Adipocyte (in vitro differentiated cells): ENCODE results near the gene ZSCAN23.
"Not testable (repeated sequence)": the region's sequence is repeated elsewhere in the genome, so short reads cannot be mapped to it uniquely, and the experiment has no call there.

Experiments
- DNase-seq: peaks from one replicate; pipeline ENCODE4 v3.0.0-alpha.2; 2015; ENCODE audit warnings: low read depth
- H3K27me3 ChIP-seq: replicated peaks from 2 replicates; pipeline ENCODE4 v1.7.0; 2013; ENCODE audit warnings: mild to moderate bottlenecking, low read length, moderate library complexity; ENCODE audit not compliant: control insufficient read depth, insufficient read depth
- H3K36me3 ChIP-seq: 2 replicates; pipeline ENCODE4 v1.7.0; 2013; ENCODE audit warnings: low read length, mild to moderate bottlenecking, moderate library complexity; ENCODE audit not compliant: control insufficient read depth, insufficient read depth, severe bottlenecking
- H3K4me1 ChIP-seq: 2 replicates; pipeline ENCODE4 v1.7.0; 2013; ENCODE audit warnings: mild to moderate bottlenecking, low read length, moderate library complexity; ENCODE audit not compliant: control insufficient read depth, insufficient read depth
- H3K4me3 ChIP-seq: 2 replicates; pipeline ENCODE4 v1.7.0; 2013; ENCODE audit warnings: mild to moderate bottlenecking, low read length, moderate library complexity
- H3K9ac ChIP-seq: 2 replicates; pipeline ENCODE4 v1.7.0; 2013; ENCODE audit warnings: mild to moderate bottlenecking, low read length, moderate library complexity
- H3K9me3 ChIP-seq: 2 replicates; pipeline ENCODE4 v1.7.0; 2013; ENCODE audit warnings: mild to moderate bottlenecking, low read length, moderate library complexity; ENCODE audit not compliant: control insufficient read depth

The ZSCAN23 gene

DNA sequence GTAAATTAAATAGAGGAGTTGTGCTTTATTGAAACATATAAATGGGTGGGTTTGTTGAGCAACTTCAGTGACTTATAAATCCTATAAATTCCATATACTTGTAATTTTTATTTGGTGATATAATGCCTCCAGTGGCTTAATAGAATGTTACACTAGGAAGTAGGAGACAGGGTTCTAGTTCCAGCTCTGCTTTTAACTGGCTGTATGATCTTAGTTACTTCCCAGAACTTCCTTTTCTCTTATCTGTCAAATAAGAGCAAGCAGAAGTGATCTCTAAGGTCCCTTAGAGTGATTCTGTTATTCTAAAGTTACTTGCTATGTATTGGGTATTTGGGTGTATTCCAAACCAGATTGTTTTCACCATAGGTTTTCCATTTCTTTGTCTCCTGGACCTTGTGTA, 10.2 kb downstream of the ZSCAN23 start:
- H3K4me1 ChIP-seq: no peaks in the 10 kb centered on the region
- no peak overlapping the region for H3K9ac ChIP-seq
- no peaks in the 10 kb centered on the region for H3K9me3 ChIP-seq
- no peak for DNase-seq
- H3K36me3 ChIP-seq: peaks cover 4% of the 10 kb centered on the region
- H3K27me3 ChIP-seq: no peaks in the 10 kb centered on the region
- H3K4me3 ChIP-seq: no peak overlapping the region

- no peak overlapping the region for H3K4me3 ChIP-seq
- H3K4me1 ChIP-seq: no peaks in the 10 kb centered on the region
- H3K9ac ChIP-seq: no peak overlapping the region
- no peaks in the 10 kb centered on the region for H3K27me3 ChIP-seq
- H3K36me3 ChIP-seq: no peaks in the 10 kb centered on the region
- no peak for DNase-seq
- H3K9me3 ChIP-seq: no peaks in the 10 kb centered on the region
These were observed 13.5 kb downstream of the ZSCAN23 start for GRCh38 chr6:28429781-28430180.

DNA sequence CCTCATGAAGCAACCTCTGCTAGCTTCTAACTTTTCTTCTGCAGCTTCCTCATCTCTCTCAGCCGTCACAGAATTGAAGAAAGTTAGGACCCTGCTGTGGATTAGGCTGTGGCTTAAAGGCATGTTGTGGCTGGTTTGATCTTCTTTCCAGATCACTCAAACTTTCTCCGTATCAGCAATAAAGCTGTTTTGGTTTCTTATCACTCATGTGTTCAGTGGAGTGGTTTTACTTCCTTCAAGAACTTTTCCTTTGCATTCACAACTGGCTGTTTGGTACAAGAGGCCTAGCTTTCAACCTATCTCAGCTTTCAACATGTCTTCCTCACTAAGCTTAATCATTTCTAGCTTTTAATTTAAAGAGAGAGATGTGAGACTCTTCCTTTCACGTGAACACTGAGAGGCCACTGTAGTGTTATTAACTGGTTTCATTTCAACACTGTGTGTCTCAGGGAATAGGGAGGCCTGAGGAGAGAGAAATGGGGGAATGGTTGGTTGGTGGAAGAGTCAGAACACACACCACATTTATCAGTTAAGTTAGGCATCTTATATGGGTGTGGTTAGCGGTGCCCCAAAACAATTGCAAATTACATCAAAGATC, 17.2 kb downstream of the ZSCAN23 start:
- no peak for DNase-seq
- no peak overlapping the region for H3K4me3 ChIP-seq
- no peaks in the 10 kb centered on the region for H3K4me1 ChIP-seq
- H3K9me3 ChIP-seq: no peaks in the 10 kb centered on the region
- no peak overlapping the region for H3K9ac ChIP-seq
- H3K36me3 ChIP-seq: peaks cover 4% of the 10 kb centered on the region
- H3K27me3 ChIP-seq: no peaks in the 10 kb centered on the region

GRCh38 chr6:28424163-28424562, 19.1 kb downstream of the ZSCAN23 start:
- H3K36me3 ChIP-seq: peaks cover 4% of the 10 kb centered on the region

GRCh38 chr6:28423546-28423945, 19.7 kb downstream of the ZSCAN23 start:
- no peaks in the 10 kb centered on the region for H3K9me3 ChIP-seq
- H3K4me3 ChIP-seq: no peak overlapping the region
- H3K9ac ChIP-seq: no peak overlapping the region
- no peaks in the 10 kb centered on the region for H3K27me3 ChIP-seq
- H3K4me1 ChIP-seq: peaks cover 10% of the 10 kb centered on the region
- no peak for DNase-seq
- peaks cover 4% of the 10 kb centered on the region for H3K36me3 ChIP-seq

More at GRCh38 chr6:28424163-28424562, 19.1 kb downstream of the ZSCAN23 start:
- Histone ChIP-seq H3K4me1 (peaks cover 10% of the 10 kb centered on the region), H3K4me3 (no peak overlapping the region), H3K9ac (no peak overlapping the region), H3K27me3 (no peaks in the 10 kb centered on the region), H3K9me3 (no peaks in the 10 kb centered on the region)
- DNase-seq: no peak

- no peaks in the 10 kb centered on the region for H3K36me3 ChIP-seq
- no peaks in the 10 kb centered on the region for H3K9me3 ChIP-seq
- no peak overlapping the region for H3K4me3 ChIP-seq
- H3K4me1 ChIP-seq: no peaks in the 10 kb centered on the region
- no peaks in the 10 kb centered on the region for H3K27me3 ChIP-seq
- no peak overlapping the region for H3K9ac ChIP-seq
- no peak for DNase-seq
These were observed 29.6 kb downstream of the ZSCAN23 start for GRCh38 chr6:28413681-28414080.

DNA sequence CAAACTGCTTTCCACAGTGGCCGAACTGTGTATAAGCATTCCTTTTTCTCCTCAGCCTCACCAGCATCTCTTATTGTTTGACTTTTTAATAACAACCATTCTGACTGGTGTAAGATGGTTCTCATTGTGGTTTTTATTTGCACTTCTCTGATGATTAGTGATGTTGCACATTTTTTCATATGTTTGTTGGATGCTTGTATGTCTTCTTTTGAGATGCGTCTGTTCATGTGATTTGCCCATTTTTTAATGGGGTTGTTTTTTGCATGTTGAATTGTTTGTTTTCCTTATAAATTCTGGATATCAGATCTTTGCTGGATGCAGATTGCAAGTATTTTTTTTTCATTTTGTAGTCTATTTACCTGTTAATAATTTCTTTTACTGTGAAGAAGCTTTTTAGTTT, 32.5 kb downstream of the ZSCAN23 start:
- H3K9ac ChIP-seq: no peak overlapping the region
- H3K27me3 ChIP-seq: no peaks in the 10 kb centered on the region
- H3K36me3 ChIP-seq: no peaks in the 10 kb centered on the region
- no peak overlapping the region for H3K4me3 ChIP-seq
- no peak for DNase-seq
- no peaks in the 10 kb centered on the region for H3K9me3 ChIP-seq
- H3K4me1 ChIP-seq: no peaks in the 10 kb centered on the region

DNA sequence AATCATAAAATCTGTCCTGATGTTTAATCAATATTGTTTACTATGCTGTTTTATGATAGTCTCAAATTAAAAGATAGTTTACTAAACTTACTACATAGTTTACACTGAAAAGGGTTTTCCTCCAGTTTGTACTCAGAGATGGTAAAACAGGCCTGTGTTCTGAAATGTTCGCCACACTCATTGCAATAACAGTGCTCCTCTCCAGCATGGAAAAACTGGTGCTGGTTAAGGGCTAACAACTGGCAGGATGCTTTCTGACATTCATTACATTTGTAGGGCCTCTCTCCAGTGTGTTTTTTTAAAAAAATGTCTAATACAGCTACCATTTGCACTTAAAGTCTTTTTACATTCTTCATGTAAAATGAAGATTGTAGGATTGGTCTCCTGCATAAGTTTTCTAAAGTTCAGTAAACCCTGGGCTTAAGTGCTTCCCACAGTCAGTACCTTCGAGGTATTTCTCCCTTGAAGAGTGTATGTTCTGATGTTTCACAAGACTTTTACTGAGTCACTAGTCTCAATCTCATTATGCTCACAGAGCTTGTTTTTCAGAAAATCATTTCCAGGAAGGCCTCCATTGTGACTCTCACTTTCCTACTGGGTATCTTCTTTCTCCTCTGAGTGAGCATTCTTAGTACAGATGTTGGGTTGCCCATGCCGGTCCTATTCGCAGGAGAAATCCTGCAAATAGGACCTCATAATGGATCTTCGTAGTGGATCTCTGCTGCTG, 35.1 kb downstream of the ZSCAN23 start:
- peak; percentile 7 for DNase-seq
- no peak overlapping the region for H3K9ac ChIP-seq

DNA sequence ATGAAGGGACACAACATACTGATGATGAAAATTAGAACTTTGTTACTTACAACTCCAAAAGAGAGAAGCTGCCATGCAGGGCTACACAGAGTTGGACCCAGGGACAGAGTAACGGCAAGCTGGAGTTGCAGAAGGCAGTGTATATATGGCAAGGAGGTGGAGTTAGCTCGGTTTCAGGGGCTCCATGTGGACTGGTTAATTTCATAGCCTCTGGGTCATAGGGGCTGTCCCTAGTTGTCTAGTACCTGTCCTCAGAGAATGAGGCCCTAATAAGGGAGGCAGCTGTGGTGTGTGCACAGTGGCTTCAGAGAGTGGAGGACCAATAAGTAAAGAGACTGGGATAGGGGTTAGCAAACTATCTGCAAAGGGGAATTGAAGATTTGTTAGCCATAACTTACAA, 35.9 kb downstream of the ZSCAN23 start:
- Histone ChIP-seq H3K4me1 (no peaks in the 10 kb centered on the region), H3K9me3 (no peaks in the 10 kb centered on the region), H3K4me3 (no peak overlapping the region), H3K27me3 (no peaks in the 10 kb centered on the region), H3K9ac (no peak overlapping the region), H3K36me3 (no peaks in the 10 kb centered on the region)
- no peak for DNase-seq

More for the DNA sequence above, 35.1 kb downstream of the ZSCAN23 start:
- no peaks in the 10 kb centered on the region for H3K4me1 ChIP-seq
- H3K4me3 ChIP-seq: no peak overlapping the region
- H3K27me3 ChIP-seq: no peaks in the 10 kb centered on the region
- no peaks in the 10 kb centered on the region for H3K36me3 ChIP-seq
- H3K9me3 ChIP-seq: no peaks in the 10 kb centered on the region

DNA sequence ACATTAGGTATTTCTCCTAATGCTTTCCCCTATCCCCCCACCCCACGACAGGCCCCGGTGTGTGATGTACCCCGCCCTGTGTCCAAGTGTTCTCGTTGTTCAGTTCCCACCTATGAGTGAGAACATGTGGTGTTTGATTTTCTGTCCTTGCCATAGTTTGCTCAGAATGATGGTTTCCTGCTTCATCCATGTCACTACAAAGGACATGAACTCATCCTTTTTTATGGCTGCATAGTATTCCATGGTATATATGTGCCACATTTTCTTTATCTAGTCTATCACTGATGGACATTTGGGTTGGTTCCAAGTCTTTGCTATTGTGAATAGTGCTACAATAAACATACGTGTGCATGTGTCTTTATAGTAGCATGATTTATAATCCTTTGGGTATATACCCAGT, 39.4 kb downstream of the ZSCAN23 start:
- not testable (repeated sequence) for H3K9ac ChIP-seq, H3K9me3 ChIP-seq, H3K4me3 ChIP-seq, H3K27me3 ChIP-seq, H3K36me3 ChIP-seq, DNase-seq, H3K4me1 ChIP-seq

GRCh38 chr6:28402197-28402596, 41.1 kb downstream of the ZSCAN23 start:
- Histone ChIP-seq H3K4me3 (no peak overlapping the region), H3K27me3 (no peaks in the 10 kb centered on the region)
- DNase-seq: no peak

More at GRCh38 chr6:28402197-28402596, 41.1 kb downstream of the ZSCAN23 start:
- no peaks in the 10 kb centered on the region for H3K36me3 ChIP-seq
- no peaks in the 10 kb centered on the region for H3K9me3 ChIP-seq
- H3K9ac ChIP-seq: no peak overlapping the region
- peaks cover 13% of the 10 kb centered on the region for H3K4me1 ChIP-seq
